Measurements from ENCODE around the gene IGFL3.

Gene IGFL3

GRCh38 chr19:46076031-46076880 is 48.2 kb downstream of the IGFL3 start:
- no peak for DNase-seq

GRCh38 chr19:46073268-46073922 is 51.1 kb downstream of the IGFL3 start:
- DNase-seq, result no peak

All from stimulated activated naive CD4-positive, alpha-beta T cell (primary cell).